GM19043 (cell line): ENCODE results near the gene SVBP.
A peak's percentile ranks its signal among the peaks of the same experiment; 100 is the strongest.

Experiments used
- ATAC-seq: cut with Tn5 transposase; IDR thresholded peaks from one replicate; pipeline ENCODE4 v1.9.1; 2021; ENCODE audit warnings: low read depth; ENCODE audit not compliant: unreplicated experiment

SVBP gene

DNA sequence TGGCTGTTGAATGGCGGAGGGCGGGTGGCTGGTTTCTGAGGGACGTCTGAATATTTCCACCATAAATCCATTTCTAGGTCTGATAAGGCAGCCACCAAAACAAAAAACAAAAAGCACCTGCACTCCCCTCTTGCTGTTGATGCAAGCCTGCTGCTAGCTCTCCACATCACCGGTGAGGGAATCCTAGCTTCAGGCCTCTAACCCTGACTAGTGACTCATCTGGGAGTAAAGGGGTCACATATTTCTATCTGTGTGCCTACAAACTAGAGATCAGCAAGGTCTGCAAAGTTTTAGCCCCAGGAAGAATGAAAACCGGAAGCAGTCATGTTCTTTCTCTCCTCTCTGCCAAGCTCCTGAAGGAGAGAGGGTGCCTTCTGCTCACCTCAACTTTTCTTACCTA lies 10.6 kb downstream of the SVBP start:
- no peak for ATAC-seq

DNA sequence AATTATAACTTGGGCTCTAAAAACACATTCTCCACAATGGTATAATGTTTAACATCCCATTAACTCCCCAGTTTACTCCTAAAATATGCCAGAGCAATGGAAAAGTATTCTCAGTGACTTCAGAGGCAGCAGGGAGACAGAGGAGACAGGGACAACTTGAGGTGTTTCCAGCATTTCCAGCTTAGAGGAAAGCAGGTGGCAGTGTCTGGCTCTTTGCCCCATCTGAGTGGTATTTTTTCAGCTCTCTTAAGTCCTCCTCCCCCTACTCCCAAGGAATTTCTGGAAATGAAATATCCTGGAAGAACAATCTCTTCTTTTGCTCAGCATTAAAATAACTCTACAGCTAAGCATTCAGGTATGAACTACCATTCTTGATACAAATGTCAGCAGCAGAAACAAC lies 11.0 kb downstream of the SVBP start:
- ATAC-seq = no peak

DNA sequence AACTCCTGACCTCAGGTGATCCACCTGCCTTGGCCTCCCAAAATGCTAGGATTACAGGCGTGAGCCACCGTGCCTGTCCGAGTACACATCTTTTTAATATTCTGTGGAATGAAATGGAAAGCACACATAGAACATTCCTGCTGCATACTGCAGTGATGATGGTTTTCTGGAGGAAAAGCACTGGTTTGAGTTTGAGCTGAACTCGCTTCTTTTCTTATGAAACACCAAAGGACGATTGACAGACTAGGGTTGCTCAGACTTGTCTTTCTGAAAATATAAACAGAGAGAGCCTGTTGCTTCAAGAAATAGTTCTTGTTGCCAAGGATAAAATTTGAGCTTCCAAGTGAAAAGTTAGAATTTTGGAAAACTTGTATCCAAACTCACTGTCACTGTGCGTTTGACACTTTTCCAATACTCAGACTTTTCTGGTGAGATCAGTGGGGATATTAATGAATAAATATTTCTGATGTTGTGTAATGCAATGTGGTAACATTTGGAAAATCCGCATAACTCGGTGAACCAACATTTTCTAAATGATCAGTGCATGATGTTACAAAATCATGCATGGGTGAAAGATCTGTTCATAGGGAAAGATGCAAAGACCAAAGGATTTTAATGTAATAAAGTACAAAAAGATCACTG lies 15.2 kb downstream of the SVBP start:
- ATAC-seq = no peak

DNA sequence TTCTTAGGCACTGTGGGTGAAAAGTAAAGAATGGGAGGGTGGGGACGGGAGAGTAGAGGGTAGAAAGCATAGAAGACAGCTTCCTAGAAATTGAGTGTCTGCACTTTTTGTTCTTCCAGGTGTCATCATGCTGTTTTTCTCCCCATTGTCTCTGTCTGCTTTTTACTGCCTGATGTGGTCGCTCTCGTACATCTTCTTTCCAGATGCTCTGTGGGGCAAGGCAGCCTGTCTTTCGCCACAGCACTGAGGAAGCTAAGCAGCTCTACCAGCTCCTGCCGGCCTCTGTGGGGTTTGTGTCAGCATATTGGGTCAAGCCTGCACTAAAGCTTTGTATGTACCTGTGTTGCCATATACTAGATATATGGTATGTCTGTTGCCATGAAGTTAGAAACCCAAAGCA lies 19.2 kb downstream of the SVBP start:
- no peak for ATAC-seq

DNA sequence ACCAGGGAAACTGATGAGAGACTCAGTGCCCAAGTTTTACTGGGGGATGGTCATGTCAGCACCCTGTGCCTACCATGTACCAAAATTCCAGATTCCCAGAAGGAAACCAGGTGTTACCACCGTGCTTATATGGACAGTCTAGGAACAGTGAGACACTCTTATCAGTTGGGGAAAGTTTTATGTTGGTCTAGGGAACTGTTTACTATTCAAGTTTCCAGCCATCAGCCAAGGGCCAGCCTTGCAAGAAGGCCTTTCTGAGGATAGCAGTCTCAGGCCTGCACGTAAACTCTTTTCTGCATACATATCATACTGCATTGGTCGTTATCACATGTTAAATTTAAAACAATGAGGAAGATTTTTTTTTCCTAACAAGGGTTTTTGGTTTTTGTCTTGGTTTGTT lies 19.8 kb downstream of the SVBP start:
- no peak for ATAC-seq

DNA sequence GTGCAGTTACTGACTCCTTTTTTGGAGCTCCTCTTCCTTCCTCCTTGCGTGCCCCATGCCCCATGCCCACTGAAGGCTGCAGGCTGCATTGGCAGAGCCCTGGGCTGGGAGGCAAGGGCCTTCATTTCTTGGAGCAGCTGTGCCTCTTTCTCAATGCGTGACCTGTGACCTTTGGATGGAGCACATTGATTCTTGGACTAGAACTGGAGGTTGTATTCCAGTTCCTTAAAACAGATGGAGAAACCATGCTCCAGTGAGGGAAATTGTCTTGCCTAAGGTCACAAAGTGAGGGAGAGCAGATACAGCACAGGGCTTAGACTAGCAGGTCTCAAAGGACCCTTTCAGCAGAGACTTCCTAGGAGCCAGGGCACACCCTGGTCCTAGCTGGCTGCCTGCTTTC lies 23.4 kb downstream of the SVBP start:
- no peak for ATAC-seq

DNA sequence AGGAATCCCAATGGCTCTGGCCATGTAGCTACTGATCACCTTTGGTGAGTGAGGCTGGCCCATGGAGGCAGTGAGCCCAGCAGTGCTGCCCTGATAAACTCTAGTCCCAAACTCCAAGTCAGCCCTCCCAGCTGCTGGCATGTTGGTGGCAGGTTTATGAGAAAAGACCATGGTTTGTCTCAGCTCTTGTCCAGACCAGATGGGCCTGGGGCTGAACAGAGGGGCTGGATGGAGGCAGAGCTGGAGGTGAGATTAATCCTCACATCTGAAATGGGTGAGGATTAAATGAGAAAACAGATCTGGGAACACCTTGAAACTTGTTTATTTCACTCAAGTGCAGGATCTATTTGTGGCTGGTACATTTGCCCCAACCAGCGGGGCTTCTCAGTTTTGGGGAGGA lies 29.2 kb downstream of the SVBP start:
- ATAC-seq = no peak

DNA sequence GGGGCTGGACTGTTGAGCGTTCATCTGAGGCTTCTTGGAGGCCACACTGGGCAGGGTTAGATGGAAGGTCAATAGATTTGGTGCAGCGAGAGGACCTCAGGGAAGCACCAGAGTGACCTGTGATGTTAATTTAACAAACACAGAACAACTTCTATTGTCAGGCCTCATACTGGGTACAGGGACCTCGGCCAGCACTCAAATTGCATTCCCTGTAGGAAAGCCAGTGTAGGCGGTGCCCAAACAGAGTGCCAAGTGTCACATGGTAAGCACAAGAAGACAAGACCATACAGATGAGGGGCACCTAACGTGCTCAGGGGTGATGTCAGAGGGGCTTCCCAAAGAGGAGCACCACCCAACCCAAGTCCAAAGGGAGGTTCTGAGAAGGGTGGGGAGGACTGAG lies 31.1 kb downstream of the SVBP start:
- no peak for ATAC-seq

DNA sequence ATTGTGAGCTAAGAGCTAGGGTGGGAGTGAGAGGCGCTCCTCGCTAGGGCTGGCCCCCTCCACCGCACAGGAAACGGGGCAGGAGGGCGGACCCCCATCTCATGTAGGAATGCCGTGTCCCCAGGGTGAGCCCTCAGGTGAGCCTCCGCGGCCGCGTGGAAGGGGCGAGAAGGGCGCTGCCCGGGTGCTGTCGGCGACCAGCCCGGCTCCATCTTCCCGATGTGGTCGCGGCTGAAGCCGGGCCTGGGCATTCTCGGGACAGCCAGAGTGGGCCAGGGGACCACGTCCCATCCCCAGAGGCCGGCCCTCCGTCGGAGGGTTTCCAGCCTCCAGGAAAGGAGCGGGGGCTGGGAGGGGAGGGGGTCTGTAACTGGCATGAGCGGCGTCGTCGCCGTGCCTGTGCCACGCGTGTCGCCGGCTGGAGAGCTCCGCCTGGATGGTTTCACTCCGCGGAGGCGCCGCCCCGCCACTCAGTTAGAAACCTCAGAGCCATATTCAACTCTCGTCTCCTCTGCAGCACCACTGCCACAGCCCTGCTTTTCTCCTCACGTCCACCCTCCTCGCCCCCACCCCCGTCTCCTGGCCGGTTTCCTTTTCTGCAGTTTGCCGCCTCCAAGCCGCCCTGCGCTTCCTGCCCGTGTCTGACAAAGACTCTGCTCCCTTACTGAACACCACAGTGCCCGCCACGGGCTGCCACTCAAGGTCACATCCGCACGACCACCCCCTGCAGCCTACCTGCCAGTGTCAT lies 32.1 kb downstream of the SVBP start, which contains the start of gene TMEM269:
Gene TMEM269, plus strand, starts transcription at position 46 of the 748 bp plus-strand sequence. CDS start 4,903 bp downstream, outside the sequence.
- no peak for ATAC-seq

DNA sequence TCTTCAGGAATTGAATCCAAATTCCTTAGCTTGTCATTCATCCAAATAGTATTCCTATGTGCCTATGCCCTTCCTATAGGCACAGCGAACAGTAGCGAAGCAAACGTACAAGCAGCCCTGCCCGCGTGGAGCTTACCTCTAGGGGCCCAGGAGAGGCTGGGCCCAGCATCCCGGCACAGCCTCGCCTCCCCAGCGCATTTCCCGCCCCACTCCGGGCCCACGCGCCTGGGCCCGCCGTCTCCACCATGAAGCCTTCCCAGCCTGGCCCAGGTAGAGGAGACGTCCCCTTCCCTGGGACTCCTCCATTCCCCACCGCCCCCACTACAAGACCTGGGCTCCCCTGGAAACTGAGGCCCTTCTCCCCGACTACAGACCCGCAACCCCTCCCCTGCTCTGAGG lies 32.7 kb downstream of the SVBP start:
- ATAC-seq = no peak

DNA sequence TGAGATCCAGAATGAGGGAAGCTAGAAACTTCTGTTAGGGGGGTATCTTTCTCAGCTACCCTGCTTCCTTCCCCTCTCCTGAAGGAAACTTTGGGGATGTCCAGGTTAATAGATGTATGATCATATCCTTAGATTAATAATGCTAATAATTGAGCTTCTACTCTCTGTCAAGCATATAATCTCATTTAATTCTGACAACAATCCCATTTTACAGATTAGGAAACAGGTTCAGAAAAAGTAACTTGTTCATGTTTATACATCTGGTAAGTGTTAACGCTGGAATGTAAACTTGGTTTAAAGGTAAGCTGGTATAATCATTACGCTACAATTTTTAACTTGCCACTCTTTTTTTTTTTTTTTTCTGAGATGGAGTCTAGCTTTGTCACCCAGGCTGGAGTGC lies 34.1 kb downstream of the SVBP start:
- ATAC-seq = no peak

DNA sequence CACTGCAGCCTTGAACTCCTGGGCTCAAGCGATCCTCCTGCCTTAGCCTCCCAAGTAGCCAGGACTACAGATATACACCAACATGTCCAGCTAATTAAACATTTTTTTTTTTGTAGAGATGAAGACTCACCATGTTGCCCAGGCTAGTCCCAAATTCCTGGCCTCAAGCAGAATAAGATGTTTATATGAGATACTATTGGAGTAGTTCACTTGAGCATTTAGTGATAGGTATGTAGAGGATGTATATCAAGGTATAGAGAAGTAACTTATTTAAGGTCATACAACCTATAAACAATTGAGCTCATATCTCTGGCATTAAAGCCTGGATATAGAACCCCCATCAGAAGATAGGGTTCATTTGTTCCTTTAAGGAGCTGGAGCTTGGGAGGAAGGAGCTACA lies 37.0 kb downstream of the SVBP start:
- no peak for ATAC-seq

DNA sequence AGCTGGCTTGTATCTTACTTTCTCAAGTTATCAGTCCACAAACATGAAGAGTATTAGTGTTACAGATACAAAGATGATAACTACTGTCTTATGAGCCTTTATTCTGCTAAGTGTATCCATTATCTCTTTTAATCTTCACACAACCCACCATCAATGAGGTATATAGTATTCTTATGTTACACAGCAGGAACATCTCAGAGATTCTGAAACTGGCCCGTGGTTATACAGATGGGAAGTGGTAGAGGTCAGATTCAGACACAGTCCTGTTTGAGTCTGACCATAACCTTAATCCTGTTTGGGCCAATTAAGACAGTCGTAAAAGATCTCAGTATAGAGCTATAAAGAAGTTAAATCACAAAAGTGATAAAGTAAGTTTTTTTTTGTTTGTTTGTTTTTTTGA lies 37.5 kb downstream of the SVBP start:
- no peak for ATAC-seq

DNA sequence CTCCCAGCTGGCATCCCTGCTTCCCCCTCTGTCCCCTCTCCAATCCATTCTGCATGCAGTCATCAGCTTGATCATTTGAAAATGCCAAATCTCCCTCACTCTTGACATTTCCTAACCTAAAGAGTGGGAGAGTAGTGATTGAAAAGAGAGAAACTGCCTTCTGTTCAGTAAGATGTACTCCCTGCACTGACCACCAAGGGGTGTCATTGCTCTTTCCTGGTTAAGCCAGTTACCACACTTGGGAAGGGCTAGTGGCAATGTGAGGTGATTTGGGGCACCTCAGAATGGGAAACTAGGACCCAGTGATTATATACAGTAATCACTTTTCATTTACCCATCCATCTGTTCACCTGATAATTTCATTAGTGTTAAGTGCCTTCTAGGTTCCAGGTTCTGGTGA lies 39.3 kb downstream of the SVBP start:
- ATAC-seq = no peak

DNA sequence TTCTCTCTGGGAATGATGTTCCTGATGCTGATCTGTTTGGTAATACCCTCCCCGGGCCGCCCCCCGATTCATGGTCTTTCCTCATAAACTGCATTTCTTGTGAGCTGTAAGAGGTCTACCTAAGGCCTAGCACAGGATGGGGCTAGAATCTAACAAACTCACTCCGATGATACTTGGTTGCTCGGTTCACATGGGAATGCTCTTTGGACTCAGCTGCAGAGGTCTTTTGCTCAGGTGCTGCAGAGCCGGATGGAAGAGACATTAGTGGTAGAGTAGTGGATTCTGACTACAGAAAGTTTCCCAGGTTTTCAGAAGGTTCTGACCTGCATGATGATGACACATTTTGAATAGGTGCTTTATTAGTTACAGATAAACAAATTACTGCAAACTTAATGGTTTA lies 40.7 kb downstream of the SVBP start:
- no peak for ATAC-seq

DNA sequence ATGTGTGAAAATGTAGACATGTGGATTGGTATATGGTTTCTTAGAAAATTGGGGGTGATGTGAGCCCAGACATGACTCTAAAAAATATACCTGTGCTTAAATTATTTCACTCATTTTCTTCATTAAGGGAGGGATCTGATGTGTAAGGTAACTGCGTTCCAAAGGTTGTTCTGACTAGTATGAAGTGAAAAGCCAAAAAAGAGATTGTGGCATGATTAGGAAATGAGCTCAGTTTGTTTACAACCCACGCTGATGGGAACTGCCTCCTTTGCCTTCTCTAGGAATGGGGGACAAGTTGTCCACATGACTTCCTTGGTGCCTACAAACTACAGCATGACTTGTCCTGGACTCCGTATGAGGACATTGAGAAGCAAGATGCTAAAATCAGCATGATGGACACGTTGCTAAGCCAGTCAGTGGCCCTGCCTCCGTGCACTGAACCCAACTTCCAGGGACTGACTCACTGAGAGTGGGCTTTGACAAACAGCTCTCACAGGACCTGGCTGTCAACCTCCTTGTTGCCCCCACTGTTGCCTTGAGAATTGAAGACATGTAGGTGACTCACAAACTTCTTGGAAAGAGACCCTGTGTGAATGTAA lies 42.2 kb downstream of the SVBP start:
- ATAC-seq = no peak

DNA sequence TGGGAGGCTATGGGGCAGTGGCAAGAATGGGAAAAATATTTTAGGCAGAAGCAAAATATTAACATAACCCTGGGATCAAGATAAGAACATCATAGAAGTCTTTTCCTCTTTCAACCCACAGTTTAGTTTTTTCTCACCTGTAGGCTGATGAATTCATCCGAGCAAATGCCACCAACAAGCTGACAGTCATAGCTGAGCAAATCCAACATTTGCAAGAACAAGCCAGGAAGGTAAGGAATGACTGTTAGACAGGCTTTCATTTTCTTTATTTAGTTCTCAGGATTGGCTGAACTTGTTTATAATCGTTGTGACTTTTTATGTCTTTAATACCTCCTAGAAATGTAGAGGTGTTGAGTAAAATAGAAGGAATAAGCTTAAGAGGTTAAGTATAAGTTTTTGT lies 43.8 kb downstream of the SVBP start:
- no peak for ATAC-seq

DNA sequence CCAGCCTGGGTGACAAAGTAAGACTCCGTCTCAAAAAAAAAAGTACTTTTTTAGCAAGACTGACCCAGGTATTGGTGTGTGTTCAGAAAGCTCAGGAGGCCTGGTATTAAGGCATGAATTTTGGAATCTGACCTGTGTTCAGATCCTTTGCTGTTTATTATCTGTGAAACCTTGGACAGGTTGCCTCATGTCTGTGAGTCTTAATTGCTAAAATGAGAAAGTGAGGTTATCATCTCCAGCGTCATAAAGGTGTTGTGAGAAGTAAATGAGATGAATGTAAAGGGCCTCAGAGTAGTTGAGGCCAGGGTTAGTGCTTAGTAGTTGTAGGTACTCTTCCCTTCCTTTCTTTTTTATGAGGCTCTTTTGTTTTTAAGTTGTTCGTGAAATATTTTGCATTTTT lies 47.4 kb downstream of the SVBP start:
- ATAC-seq = no peak

DNA sequence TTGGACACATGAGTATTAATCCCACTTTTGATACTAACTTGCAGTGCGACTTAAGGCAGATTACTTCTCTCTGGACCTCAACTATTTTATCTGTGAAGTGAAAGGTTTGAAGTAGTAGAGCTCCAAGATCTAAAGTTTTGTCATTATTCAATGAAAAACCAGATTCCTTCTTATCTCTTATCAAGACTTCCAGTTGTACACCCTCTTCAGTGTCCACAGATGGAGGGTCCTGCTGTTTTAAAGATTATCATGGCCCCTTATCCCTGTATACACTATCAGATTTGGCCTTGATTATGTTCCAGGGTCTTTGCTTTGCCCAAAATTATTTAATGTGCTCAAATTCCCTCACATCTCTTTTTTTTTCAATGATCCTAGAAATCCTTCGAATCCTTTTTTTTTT lies 49.0 kb downstream of the SVBP start:
- ATAC-seq = no peak

DNA sequence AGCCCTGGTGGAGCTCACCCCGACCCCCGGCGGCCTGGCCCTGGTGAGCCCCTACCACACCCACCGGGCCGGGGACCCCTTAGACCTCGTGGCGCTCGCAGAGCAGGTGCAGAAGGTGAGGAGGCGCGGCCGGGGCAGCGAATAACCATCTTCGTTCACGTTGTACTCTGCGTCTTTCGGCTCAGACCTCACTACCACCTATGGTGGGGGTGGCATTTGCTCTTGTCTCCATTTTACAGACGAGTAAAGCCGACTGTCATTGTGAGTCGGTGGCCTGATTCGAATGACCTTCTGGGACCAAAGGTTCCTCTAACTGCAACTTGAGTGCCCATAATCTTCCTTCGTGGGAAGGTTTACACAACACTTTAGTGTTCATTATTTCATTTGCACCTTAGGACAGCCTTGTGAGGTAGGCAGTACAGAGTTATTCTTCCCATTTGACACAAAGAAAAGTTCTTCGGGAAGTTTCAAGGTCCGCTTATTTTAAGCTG lies 49.6 kb downstream of the SVBP start:
- ATAC-seq = peak; percentile 7

DNA sequence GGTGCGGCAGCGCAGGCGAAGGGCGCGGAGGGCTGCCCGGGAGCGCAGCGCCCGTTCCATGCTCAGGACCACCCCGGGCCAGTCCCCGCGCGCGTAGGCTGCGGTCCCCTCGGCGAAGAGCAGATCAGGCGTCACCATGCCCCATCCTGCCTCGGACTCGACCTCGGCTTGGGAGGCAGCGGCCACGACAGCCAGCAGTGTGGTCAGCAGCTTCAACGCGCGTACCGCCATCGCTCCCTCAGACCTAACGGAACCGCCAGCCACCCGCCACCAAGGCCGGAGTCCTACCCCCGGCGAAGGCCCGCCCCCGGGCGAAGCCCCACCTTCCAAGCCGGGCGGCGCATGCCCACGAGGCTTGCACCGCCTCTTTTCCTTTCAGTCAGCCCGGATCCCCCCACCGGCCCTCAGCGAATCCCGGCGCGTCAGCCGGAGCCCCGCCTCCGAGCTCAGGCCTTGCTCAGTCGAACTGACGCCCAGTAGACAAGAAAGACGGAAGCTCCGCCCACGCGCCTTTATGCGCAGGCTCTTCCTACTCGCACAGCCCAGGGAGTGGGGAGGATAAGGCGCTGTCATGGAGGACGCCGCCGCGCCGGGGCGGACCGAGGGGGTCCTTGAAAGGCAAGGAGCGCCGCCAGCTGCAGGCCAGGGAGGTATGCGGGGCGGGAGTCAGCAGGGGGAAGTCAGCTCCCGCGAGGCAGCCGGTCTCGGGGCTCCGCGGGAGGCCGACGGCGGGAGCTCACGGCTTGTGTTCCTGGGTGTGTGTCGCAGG lies 50.3 kb downstream of the SVBP start, which contains the start of the genes C1orf50 and P3H1:
Gene C1orf50, plus strand, starts transcription at position 509 of the 769 bp plus-strand sequence. Its CDS starts 63 bp downstream, at position 572.
Gene P3H1, minus strand, starts transcription at position 288 of the 769 bp plus-strand sequence. Its CDS starts 57 bp downstream, at position 231.
- peak; percentile 93 for ATAC-seq
